OCI-LY1 (cell line): ENCODE data around the gene CCDC60.

Source experiments
- H2AFZ ChIP-seq: fragments of 200-600 bp; sonication (generic), shearing (Covaris generic); 2 replicates; pipeline ENCODE4 v1.6.0; 2014; ENCODE audit warnings: antibody characterized with exemption, mild to moderate bottlenecking, low read length
- H3F3A ChIP-seq: fragments of 200-600 bp; sonication (generic), shearing (Covaris generic); 2 replicates; pipeline ENCODE4 v1.6.0; 2014; ENCODE audit warnings: mild to moderate bottlenecking, antibody characterized with exemption, low read length, moderate library complexity; ENCODE audit not compliant: insufficient read depth
- H3K27ac ChIP-seq: fragments of 200-600 bp; sonication (generic); 2 replicates; pipeline ENCODE4 v1.5.1; 2014; ENCODE audit warnings: low read length, mixed run types, mild to moderate bottlenecking, low read depth; ENCODE audit not compliant: poor library complexity, severe bottlenecking
- H3K27me3 ChIP-seq: fragments of 200-600 bp; sonication (generic); 2 replicates; pipeline ENCODE4 v1.6.0; 2014; ENCODE audit warnings: antibody characterized with exemption, mild to moderate bottlenecking, low read length, moderate library complexity; ENCODE audit not compliant: insufficient read depth
- H3K36me3 ChIP-seq: fragments of 200-600 bp; sonication (generic); 2 replicates; pipeline ENCODE4 v1.6.1; 2014; ENCODE audit warnings: mild to moderate bottlenecking, antibody characterized with exemption, low read length, moderate library complexity, mixed read lengths; ENCODE audit not compliant: insufficient read depth
- H3K4me1 ChIP-seq: fragments of 200-600 bp; sonication (generic); 2 replicates; pipeline ENCODE4 v1.5.1; 2014; ENCODE audit warnings: mild to moderate bottlenecking, low read length, moderate library complexity; ENCODE audit not compliant: insufficient read depth, severe bottlenecking
- H3K4me2 ChIP-seq: fragments of 200-600 bp; sonication (generic), shearing (Covaris generic); 2 replicates; pipeline ENCODE4 v1.6.1; 2014; ENCODE audit warnings: low read length
- H3K4me3 ChIP-seq: fragments of 200-600 bp; sonication (generic); 2 replicates; pipeline ENCODE4 v1.5.1; 2014; ENCODE audit warnings: low read length, low read depth, mild to moderate bottlenecking, mixed read lengths; ENCODE audit not compliant: poor library complexity, severe bottlenecking
- H3K79me2 ChIP-seq: fragments of 200-600 bp; shearing (Covaris generic); 2 replicates; pipeline ENCODE4 v1.6.1; 2016; ENCODE audit warnings: mixed run types, low read length, mixed read lengths; ENCODE audit not compliant: insufficient read depth
- H3K9ac ChIP-seq: fragments of 200-600 bp; sonication (generic), shearing (Covaris generic); 2 replicates; pipeline ENCODE4 v1.6.1; 2014; ENCODE audit warnings: mild to moderate bottlenecking, low read length, mixed read lengths
- H3K9me2 ChIP-seq: fragments of 200-600 bp; sonication (generic), shearing (Covaris generic); 2 replicates; pipeline ENCODE4 v1.6.1; 2014; ENCODE audit warnings: low read depth, mild to moderate bottlenecking, low read length, mixed read lengths
- H3K9me3 ChIP-seq: fragments of 200-600 bp; shearing (Covaris generic); 2 replicates; pipeline ENCODE4 v1.6.1; 2014; ENCODE audit warnings: low read length, mixed read lengths
- H4K20me1 ChIP-seq: fragments of 200-600 bp; sonication (generic), shearing (Covaris generic); 2 replicates; pipeline ENCODE4 v1.6.0; 2016; ENCODE audit warnings: mild to moderate bottlenecking, low read length; ENCODE audit not compliant: insufficient read depth
- CTCF ChIP-seq: fragments of 200-600 bp; sonication (generic), shearing (Covaris generic); IDR thresholded peaks from 2 replicates; pipeline ENCODE4 v1.5.1; 2017; ENCODE audit warnings: mild to moderate bottlenecking, antibody characterized with exemption, low read length, moderate library complexity, mixed read lengths
- EZH2 ChIP-seq: fragments of 200-600 bp; sonication (generic), shearing (Covaris generic); IDR thresholded peaks from 2 replicates; pipeline ENCODE4 v1.8.0; 2017; ENCODE audit warnings: borderline replicate concordance, mixed run types, mild to moderate bottlenecking, antibody characterized with exemption, low read length, moderate library complexity, mixed read lengths

The CCDC60 gene

GRCh38 chr12:119574255-119574654 lies 239.7 kb downstream of the CCDC60 start:
- Histone ChIP-seq H3K27ac (no peak overlapping the region), H3K4me2 (no peak overlapping the region), H3K4me1 (no peaks in the 10 kb centered on the region), H3K9me3 (no peaks in the 10 kb centered on the region), H3F3A (no peaks in the 10 kb centered on the region), H4K20me1 (no peaks in the 10 kb centered on the region), H3K4me3 (no peak overlapping the region), H2AFZ (no peak overlapping the region), H3K9ac (no peak overlapping the region), H3K79me2 (no peaks in the 10 kb centered on the region), H3K27me3 (no peaks in the 10 kb centered on the region; the same call in 1 of the 2 replicates), H3K36me3 (no peaks in the 10 kb centered on the region), H3K9me2 (no peaks in the 10 kb centered on the region)
- TF ChIP-seq EZH2 (no peak), CTCF (no peak)

- Histone ChIP-seq H2AFZ (no peak overlapping the region), H3K9ac (no peak overlapping the region), H3K27ac (no peak overlapping the region), H3K9me3 (no peaks in the 10 kb centered on the region), H3K27me3 (no peaks in the 10 kb centered on the region; the same call in 1 of the 2 replicates), H3K9me2 (no peaks in the 10 kb centered on the region), H3K79me2 (no peaks in the 10 kb centered on the region), H3K4me1 (no peaks in the 10 kb centered on the region), H3K36me3 (no peaks in the 10 kb centered on the region), H3K4me2 (no peak overlapping the region), H4K20me1 (no peaks in the 10 kb centered on the region), H3K4me3 (no peak overlapping the region), H3F3A (no peaks in the 10 kb centered on the region)
- TF ChIP-seq CTCF, result no peak
- no peak for TF ChIP-seq EZH2
Measured at GRCh38 chr12:119576118-119576810, 241.7 kb downstream of the CCDC60 start.

- no peaks in the 10 kb centered on the region for H3K4me1 ChIP-seq
- H3K9me3 ChIP-seq, result no peaks in the 10 kb centered on the region
- no peak for TF ChIP-seq CTCF
- no peak for TF ChIP-seq EZH2
- no peak overlapping the region for H3K27ac ChIP-seq
- H3K4me2 ChIP-seq, result no peak overlapping the region
- H3K9me2 ChIP-seq, result no peaks in the 10 kb centered on the region
- no peaks in the 10 kb centered on the region for H3K79me2 ChIP-seq
- H4K20me1 ChIP-seq, result no peaks in the 10 kb centered on the region
- H3K4me3 ChIP-seq, result no peak overlapping the region
- H2AFZ ChIP-seq, result no peak overlapping the region
- no peaks in the 10 kb centered on the region; the same call in 1 of the 2 replicates for H3K27me3 ChIP-seq
- H3K36me3 ChIP-seq, result no peaks in the 10 kb centered on the region
- no peak overlapping the region for H3K9ac ChIP-seq
- H3F3A ChIP-seq, result no peaks in the 10 kb centered on the region
Measured at GRCh38 chr12:119576915-119577314, 242.4 kb downstream of the CCDC60 start.
